Glutamatergic neuron (in vitro differentiated cells): ENCODE data around the gene LAMC2. TPM values are rescaled to one million over a fixed set of nuclear protein-coding genes. Genes with fewer than 3 reads are reported as not detected.

Experiments
- DNase-seq: peaks from one replicate; pipeline ENCODE4 v3.0.0; 2022
- H3K27ac Mint-ChIP-seq: one replicate; pipeline ENCODE4 v1.8.0; 2020; ENCODE audit warnings: mild to moderate bottlenecking, mixed read lengths, inconsistent platforms; ENCODE audit not compliant: unreplicated experiment
- H3K27me3 Mint-ChIP-seq: one replicate; pipeline ENCODE4 v1.8.0; 2020; ENCODE audit warnings: mild to moderate bottlenecking, moderate library complexity, mixed read lengths, inconsistent platforms; ENCODE audit not compliant: unreplicated experiment
- H3K36me3 Mint-ChIP-seq: one replicate; pipeline ENCODE4 v1.8.0; 2020; ENCODE audit warnings: mild to moderate bottlenecking, mixed read lengths, inconsistent platforms; ENCODE audit not compliant: unreplicated experiment
- H3K4me1 Mint-ChIP-seq: one replicate; pipeline ENCODE4 v1.8.0; 2020; ENCODE audit warnings: mild to moderate bottlenecking, low read depth, mixed read lengths, inconsistent platforms; ENCODE audit not compliant: unreplicated experiment
- H3K4me3 Mint-ChIP-seq: one replicate; pipeline ENCODE4 v1.8.0; 2020; ENCODE audit warnings: mild to moderate bottlenecking, mixed read lengths, inconsistent platforms; ENCODE audit not compliant: unreplicated experiment
- H3K9me3 Mint-ChIP-seq: one replicate; pipeline ENCODE4 v1.8.0; 2020; ENCODE audit warnings: mild to moderate bottlenecking, moderate library complexity, mixed read lengths, inconsistent platforms; ENCODE audit not compliant: unreplicated experiment
- CTCF ChIP-seq: fragments of 200-600 bp; sonication (generic); IDR thresholded peaks from one replicate; pipeline ENCODE4 v1.5.0; 2021; ENCODE audit not compliant: partially characterized antibody, unreplicated experiment
- total RNA-seq: library from RNA; stranded (reverse); fragmentation: NEBNext Ultra II Directional; extraction: Animal tissue kit (Norgen Biotek cat#: 25700); gene quantifications from one replicate; pipeline ENCODE4 v1.2.1, GENCODE V29; 2021; ENCODE audit not compliant: unreplicated experiment

Gene LAMC2
- total RNA-seq, 1 donor from 2014 or later: 2.8 TPM

- Mint-ChIP-seq H3K4me3 (no peak overlapping the region), H3K9me3 (no peaks in the 10 kb centered on the region), H3K4me1 (no peaks in the 10 kb centered on the region), H3K27ac (no peak overlapping the region), H3K27me3 (no peaks in the 10 kb centered on the region), H3K36me3 (no peaks in the 10 kb centered on the region)
- no peak for TF ChIP-seq CTCF
- no peak for DNase-seq
Measured at GRCh38 chr1:183142171-183142570, 43.9 kb upstream of the LAMC2 start.

- H3K4me1 Mint-ChIP-seq: no peaks in the 10 kb centered on the region
- H3K27ac Mint-ChIP-seq: no peak overlapping the region
- TF ChIP-seq CTCF: no peak
- H3K27me3 Mint-ChIP-seq: no peaks in the 10 kb centered on the region
- no peak for DNase-seq
- no peak overlapping the region for H3K4me3 Mint-ChIP-seq
- H3K9me3 Mint-ChIP-seq: no peaks in the 10 kb centered on the region
- no peaks in the 10 kb centered on the region for H3K36me3 Mint-ChIP-seq
Measured at GRCh38 chr1:183143576-183144315, 42.3 kb upstream of the LAMC2 start.

- no peak overlapping the region for H3K4me3 Mint-ChIP-seq
- H3K9me3 Mint-ChIP-seq: no peaks in the 10 kb centered on the region
- H3K27ac Mint-ChIP-seq: no peak overlapping the region
- H3K27me3 Mint-ChIP-seq: no peaks in the 10 kb centered on the region
- H3K36me3 Mint-ChIP-seq: no peaks in the 10 kb centered on the region
- DNase-seq: no peak
- H3K4me1 Mint-ChIP-seq: no peaks in the 10 kb centered on the region
- TF ChIP-seq CTCF: no peak
Measured at GRCh38 chr1:183144752-183145151, 41.3 kb upstream of the LAMC2 start.

- Mint-ChIP-seq H3K9me3 (no peaks in the 10 kb centered on the region), H3K4me3 (no peak overlapping the region), H3K27ac (no peak overlapping the region), H3K27me3 (no peaks in the 10 kb centered on the region), H3K4me1 (no peaks in the 10 kb centered on the region), H3K36me3 (no peaks in the 10 kb centered on the region)
- DNase-seq: no peak
- TF ChIP-seq CTCF: no peak
Measured at GRCh38 chr1:183147735-183148134, 38.3 kb upstream of the LAMC2 start.

- Mint-ChIP-seq H3K36me3 (no peaks in the 10 kb centered on the region), H3K9me3 (no peaks in the 10 kb centered on the region), H3K27me3 (no peaks in the 10 kb centered on the region), H3K4me3 (no peak overlapping the region), H3K4me1 (no peaks in the 10 kb centered on the region), H3K27ac (no peak overlapping the region)
- TF ChIP-seq CTCF: no peak
- DNase-seq: no peak
Measured at GRCh38 chr1:183148599-183148998, 37.5 kb upstream of the LAMC2 start.
